Fibroblast of villous mesenchyme (primary cell): ENCODE data around the gene RABL3. TPM values are rescaled to one million over a fixed set of nuclear protein-coding genes. Genes with fewer than 3 reads are reported as not detected.
"Not testable (repeated sequence)": the region's sequence is repeated elsewhere in the genome, so short reads cannot be mapped to it uniquely, and the experiment has no call there.

ENCODE experiments used
- DNase-seq: peaks from one replicate; pipeline ENCODE4 v3.0.0-alpha.2; 2010; ENCODE audit warnings: low read depth
- H3K4me3 ChIP-seq: 2 replicates; pipeline ENCODE4 v1.5.1; 2011; ENCODE audit warnings: low read depth, mild to moderate bottlenecking, low read length
- CTCF ChIP-seq: IDR thresholded peaks from 2 replicates; pipeline ENCODE4 v1.5.1; 2012; ENCODE audit warnings: low read depth, mild to moderate bottlenecking, low read length; ENCODE audit not compliant: insufficient read depth
- total RNA-seq: library from RNA; depleted of rRNA; stranded (reverse); fragments of >200 nt; gene quantifications from 2 replicates; pipeline ENCODE4 v1.2.3, GENCODE V29; 2012

RABL3 gene
- total RNA-seq, 1 donor = 18.1 TPM

- no peak overlapping the region for H3K4me3 ChIP-seq
- no peak for DNase-seq
- TF ChIP-seq CTCF = no peak
Measured at GRCh38 chr3:120752230-120752629, 9.9 kb upstream of the RABL3 start.

- H3K4me3 ChIP-seq = no peak overlapping the region
- peak; percentile 55 for DNase-seq
- TF ChIP-seq CTCF = no peak
Measured at GRCh38 chr3:120749843-120750242, 7.5 kb upstream of the RABL3 start.

GRCh38 chr3:120745466-120745865, 3.1 kb upstream of the RABL3 start:
- H3K4me3 ChIP-seq = no peak overlapping the region
- TF ChIP-seq CTCF = no peak
- DNase-seq = no peak

- no peak for TF ChIP-seq CTCF
- peak overlapping the region; percentile 75 for H3K4me3 ChIP-seq
- DNase-seq = no peak
Measured at GRCh38 chr3:120743556-120744195, 1.4 kb upstream of the RABL3 start.

- no peak for TF ChIP-seq CTCF
- DNase-seq = peak; percentile 46
- peak overlapping the region; percentile 75 for H3K4me3 ChIP-seq
Measured at GRCh38 chr3:120742849-120743365, 591 bp upstream of the RABL3 start.

GRCh38 chr3:120741837-120742197, 499 bp downstream of the RABL3 start:
- peak; percentile 50 for DNase-seq
- TF ChIP-seq CTCF = no peak
- peak overlapping the region; percentile 75 for H3K4me3 ChIP-seq

- H3K4me3 ChIP-seq = peak overlapping the region; percentile 75
- no peak for TF ChIP-seq CTCF
- DNase-seq = no peak
Measured at GRCh38 chr3:120741320-120741719, 996 bp downstream of the RABL3 start.

GRCh38 chr3:120738006-120738405, 4.3 kb downstream of the RABL3 start:
- not testable (repeated sequence) for DNase-seq

More at GRCh38 chr3:120738006-120738405, 4.3 kb downstream of the RABL3 start:
- H3K4me3 ChIP-seq = not testable (repeated sequence)
